ENCODE results near the gene SPATA12. TPM values are rescaled to one million over a fixed set of nuclear protein-coding genes. Genes with fewer than 3 reads are reported as not detected.

Gene SPATA12
- total and polyA plus RNA-seq, 2 of the 8 experiments (the other 6 are each of a cell fraction or from before 2014, with no cell fraction given): 0.19 to 0.97 TPM

DNA sequence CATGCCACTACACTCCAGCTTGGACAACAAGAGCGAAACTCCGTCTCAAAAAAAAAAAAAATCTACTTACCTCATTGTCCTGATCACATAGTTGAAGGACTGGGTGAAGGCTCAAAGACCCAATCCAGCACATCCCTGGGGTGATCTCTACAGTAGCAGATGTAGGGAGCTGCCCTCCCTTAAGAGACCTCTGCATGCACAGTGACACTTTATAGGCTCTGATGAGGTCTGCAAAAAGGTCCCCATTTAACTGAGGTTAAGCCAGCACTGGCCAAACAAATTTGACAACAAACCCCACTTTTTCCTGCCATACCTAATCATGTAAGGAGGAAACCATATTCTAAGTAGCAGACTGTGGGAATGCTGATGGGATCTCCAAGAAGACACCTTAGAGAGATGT lies 31.1 kb upstream of the SPATA12 start (continued):
- TF ChIP-seq, protein P1, sequence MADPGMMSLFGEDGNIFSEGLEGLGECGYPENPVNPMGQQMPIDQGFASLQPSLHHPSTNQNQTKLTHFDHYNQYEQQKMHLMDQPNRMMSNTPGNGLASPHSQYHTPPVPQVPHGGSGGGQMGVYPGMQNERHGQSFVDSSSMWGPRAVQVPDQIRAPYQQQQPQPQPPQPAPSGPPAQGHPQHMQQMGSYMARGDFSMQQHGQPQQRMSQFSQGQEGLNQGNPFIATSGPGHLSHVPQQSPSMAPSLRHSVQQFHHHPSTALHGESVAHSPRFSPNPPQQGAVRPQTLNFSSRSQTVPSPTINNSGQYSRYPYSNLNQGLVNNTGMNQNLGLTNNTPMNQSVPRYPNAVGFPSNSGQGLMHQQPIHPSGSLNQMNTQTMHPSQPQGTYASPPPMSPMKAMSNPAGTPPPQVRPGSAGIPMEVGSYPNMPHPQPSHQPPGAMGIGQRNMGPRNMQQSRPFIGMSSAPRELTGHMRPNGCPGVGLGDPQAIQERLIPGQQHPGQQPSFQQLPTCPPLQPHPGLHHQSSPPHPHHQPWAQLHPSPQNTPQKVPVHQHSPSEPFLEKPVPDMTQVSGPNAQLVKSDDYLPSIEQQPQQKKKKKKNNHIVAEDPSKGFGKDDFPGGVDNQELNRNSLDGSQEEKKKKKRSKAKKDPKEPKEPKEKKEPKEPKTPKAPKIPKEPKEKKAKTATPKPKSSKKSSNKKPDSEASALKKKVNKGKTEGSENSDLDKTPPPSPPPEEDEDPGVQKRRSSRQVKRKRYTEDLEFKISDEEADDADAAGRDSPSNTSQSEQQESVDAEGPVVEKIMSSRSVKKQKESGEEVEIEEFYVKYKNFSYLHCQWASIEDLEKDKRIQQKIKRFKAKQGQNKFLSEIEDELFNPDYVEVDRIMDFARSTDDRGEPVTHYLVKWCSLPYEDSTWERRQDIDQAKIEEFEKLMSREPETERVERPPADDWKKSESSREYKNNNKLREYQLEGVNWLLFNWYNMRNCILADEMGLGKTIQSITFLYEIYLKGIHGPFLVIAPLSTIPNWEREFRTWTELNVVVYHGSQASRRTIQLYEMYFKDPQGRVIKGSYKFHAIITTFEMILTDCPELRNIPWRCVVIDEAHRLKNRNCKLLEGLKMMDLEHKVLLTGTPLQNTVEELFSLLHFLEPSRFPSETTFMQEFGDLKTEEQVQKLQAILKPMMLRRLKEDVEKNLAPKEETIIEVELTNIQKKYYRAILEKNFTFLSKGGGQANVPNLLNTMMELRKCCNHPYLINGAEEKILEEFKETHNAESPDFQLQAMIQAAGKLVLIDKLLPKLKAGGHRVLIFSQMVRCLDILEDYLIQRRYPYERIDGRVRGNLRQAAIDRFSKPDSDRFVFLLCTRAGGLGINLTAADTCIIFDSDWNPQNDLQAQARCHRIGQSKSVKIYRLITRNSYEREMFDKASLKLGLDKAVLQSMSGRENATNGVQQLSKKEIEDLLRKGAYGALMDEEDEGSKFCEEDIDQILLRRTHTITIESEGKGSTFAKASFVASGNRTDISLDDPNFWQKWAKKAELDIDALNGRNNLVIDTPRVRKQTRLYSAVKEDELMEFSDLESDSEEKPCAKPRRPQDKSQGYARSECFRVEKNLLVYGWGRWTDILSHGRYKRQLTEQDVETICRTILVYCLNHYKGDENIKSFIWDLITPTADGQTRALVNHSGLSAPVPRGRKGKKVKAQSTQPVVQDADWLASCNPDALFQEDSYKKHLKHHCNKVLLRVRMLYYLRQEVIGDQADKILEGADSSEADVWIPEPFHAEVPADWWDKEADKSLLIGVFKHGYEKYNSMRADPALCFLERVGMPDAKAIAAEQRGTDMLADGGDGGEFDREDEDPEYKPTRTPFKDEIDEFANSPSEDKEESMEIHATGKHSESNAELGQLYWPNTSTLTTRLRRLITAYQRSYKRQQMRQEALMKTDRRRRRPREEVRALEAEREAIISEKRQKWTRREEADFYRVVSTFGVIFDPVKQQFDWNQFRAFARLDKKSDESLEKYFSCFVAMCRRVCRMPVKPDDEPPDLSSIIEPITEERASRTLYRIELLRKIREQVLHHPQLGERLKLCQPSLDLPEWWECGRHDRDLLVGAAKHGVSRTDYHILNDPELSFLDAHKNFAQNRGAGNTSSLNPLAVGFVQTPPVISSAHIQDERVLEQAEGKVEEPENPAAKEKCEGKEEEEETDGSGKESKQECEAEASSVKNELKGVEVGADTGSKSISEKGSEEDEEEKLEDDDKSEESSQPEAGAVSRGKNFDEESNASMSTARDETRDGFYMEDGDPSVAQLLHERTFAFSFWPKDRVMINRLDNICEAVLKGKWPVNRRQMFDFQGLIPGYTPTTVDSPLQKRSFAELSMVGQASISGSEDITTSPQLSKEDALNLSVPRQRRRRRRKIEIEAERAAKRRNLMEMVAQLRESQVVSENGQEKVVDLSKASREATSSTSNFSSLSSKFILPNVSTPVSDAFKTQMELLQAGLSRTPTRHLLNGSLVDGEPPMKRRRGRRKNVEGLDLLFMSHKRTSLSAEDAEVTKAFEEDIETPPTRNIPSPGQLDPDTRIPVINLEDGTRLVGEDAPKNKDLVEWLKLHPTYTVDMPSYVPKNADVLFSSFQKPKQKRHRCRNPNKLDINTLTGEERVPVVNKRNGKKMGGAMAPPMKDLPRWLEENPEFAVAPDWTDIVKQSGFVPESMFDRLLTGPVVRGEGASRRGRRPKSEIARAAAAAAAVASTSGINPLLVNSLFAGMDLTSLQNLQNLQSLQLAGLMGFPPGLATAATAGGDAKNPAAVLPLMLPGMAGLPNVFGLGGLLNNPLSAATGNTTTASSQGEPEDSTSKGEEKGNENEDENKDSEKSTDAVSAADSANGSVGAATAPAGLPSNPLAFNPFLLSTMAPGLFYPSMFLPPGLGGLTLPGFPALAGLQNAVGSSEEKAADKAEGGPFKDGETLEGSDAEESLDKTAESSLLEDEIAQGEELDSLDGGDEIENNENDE (IDR thresholded peaks at IDR 0.05; ENCODE audit: insufficient replicate concordance, low read length): no peak
